Urinary bladder (tissue), 4 donors: ENCODE data around the gene HAND1. TPM values are rescaled to one million over a fixed set of nuclear protein-coding genes. Genes with fewer than 3 reads are reported as not detected.

Experiments
- DNase-seq: peaks from one replicate; pipeline ENCODE4 v3.0.0-alpha.2; 2015; ENCODE audit errors: extremely low spot score
- H3K27ac ChIP-seq: one replicate; pipeline ENCODE4 v1.5.1; 2013; ENCODE audit warnings: low read depth, mild to moderate bottlenecking, moderate library complexity
- H3K36me3 ChIP-seq: one replicate; pipeline ENCODE4 v1.6.1; 2013; ENCODE audit warnings: mild to moderate bottlenecking, moderate library complexity; ENCODE audit not compliant: insufficient read depth
- H3K4me1 ChIP-seq: one replicate; pipeline ENCODE4 v1.6.1; 2013; ENCODE audit warnings: mild to moderate bottlenecking, moderate library complexity; ENCODE audit not compliant: insufficient read depth
- H3K4me3 ChIP-seq: one replicate; pipeline ENCODE4 v1.5.1; 2013; ENCODE audit warnings: low read depth, low read length
- WGBS: extraction: QIAGEN DNeasy Blood & Tissue Kit; methylation state at CpG from one replicate; pipeline ENCODE4 v1.1.7; 2013; 5-methylcytosine and 5-hydroxymethylcytosine counted together
- polyA plus RNA-seq: library from polyadenylated mRNA; stranded (reverse); fragments of 200-250 nt; gene quantifications from one replicate; pipeline ENCODE4 v1.2.3, GENCODE V29; 2013
- total RNA-seq: library from RNA; depleted of rRNA; stranded (reverse); fragments of >200 nt; gene quantifications from one replicate; pipeline ENCODE4 v1.2.3, GENCODE V29; 2014
- donor health status: healthy with polysubstance abuse.
- donor health status: healthy.

HAND1 gene
- total RNA-seq (0.63 TPM), polyA plus RNA-seq (9.3 TPM)

DNA sequence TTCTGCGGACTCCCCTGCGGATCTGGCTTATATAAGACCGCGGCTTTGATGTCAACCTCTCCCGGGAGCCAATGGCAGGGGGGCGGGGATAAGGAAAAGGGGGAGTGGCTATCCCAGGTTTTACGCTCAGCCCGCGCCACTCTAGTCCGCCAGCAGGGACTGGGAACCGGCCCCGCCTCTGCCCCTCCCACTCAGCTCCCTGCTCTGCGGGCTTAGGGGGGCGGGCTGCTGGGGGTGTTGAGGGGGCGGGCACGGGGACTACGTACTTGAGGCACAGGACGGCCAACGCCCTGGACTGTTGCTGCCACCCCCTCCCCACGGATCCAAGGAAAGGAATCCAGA, at the start of gene HAND1:
HAND1 (minus strand) TSS at position 4 of the 342 bp plus-strand sequence. CDS start 219 bp downstream, outside the sequence.
- Histone ChIP-seq H3K36me3 (no peaks in the 10 kb centered on the region), H3K4me3 (peak within 1 kb of the TSS; percentile 24), H3K27ac (no peak within 1 kb of the TSS), H3K4me1 (no peaks in the 10 kb centered on the region)
- under 1% methylated on average over 20 of the region's 20 CpGs for WGBS
- DNase-seq: no peak

DNA sequence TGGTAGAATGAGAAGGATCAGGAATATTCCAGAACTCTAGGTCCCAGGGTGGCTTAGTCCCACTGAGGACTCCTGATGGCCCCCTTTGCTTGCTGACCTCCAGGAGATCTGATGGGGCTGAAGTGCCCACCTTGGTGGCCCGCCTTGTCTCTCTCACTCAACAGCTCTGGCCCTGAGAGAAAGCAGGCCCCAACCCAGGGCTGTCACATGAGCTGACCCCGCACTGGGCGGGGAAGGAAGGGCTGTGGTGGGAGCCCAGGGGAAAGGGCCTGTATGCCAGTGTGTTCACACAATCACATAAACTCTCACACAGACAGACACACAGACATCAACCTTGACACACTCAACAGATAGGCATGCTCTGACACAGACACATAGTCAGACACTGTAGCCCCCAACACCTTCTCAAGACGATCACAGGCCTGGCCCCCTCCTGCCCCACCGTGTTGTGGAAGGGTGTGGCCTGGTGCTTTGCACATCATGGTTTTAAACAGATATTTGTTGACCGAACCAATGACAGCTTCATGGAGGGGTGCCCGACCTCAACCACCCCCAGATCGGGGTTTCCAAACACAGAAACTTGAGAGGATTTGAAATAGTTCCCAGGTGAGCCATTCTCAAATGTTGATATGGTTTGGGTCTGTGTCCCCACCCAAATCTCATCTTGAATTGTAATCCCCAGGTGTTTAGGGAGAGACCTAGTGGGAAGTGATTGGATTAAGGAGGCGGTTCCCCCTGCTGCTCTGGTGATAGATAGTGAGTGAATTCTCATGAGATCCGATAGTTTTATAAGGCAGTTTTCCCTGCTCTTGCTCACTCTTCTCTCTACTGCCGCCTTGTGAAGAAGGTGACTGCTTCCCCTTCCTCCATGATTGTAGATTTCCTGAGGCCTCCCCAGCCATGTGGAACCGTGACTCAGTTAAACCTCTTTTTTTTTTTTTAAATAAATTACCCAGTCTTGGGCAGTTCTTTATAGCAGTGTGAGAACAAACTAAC, 48.5 kb upstream of the HAND1 start:
- WGBS: 91% methylated on average over 12 of the region's 12 CpGs
- Histone ChIP-seq H3K4me1 (no peaks in the 10 kb centered on the region), H3K4me3 (no peak overlapping the region), H3K36me3 (no peaks in the 10 kb centered on the region), H3K27ac (no peak overlapping the region)
- DNase-seq: no peak

DNA sequence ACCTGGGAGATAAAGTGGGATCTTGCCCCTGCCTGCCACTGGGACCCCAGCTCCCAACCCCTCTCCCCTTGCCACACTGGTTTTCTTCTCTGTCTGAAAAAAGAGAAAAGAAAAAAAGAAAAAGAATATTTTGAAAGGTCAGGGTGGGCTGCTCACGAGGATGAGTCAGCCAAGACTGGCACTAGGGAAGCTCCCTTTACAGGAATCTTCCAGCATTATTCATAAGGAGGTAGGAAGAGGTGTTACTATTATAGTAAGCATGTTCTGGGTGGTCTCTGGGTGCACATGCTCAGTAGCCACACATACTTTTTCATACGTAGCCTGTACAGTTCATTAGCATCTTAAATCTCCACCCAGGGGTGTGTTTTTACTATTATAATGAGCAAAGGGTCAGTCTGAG, 46.8 kb upstream of the HAND1 start:
- WGBS: 79% methylated on average over 2 of the region's 2 CpGs
- no peaks in the 10 kb centered on the region for H3K4me1 ChIP-seq
- H3K4me3 ChIP-seq: no peak overlapping the region
- no peaks in the 10 kb centered on the region for H3K36me3 ChIP-seq
- DNase-seq: no peak
- H3K27ac ChIP-seq: no peak overlapping the region

DNA sequence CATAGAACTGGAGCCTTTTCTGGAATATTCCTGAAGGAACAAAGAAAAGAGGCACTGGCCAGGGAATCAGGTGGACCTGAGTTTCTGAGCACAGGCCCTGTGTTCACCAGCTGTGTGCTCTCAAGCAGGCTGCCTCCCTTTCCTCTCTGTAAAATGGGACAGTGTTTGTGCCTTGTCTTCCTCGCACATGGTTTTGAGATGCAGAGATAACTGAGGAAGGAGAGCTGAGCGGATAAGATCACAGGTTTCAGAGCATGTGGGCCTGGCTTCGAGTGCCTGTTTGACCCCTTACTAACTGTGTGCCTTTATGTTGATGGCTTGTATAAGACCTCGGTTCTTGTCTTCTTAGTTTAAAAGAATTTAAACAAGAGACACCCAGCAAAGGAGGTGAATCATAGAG, 46.2 kb upstream of the HAND1 start:
- Histone ChIP-seq H3K4me1 (no peaks in the 10 kb centered on the region), H3K4me3 (no peak overlapping the region), H3K27ac (no peak overlapping the region), H3K36me3 (no peaks in the 10 kb centered on the region)
- 71% methylated on average over 4 of the region's 4 CpGs for WGBS
- DNase-seq: no peak

DNA sequence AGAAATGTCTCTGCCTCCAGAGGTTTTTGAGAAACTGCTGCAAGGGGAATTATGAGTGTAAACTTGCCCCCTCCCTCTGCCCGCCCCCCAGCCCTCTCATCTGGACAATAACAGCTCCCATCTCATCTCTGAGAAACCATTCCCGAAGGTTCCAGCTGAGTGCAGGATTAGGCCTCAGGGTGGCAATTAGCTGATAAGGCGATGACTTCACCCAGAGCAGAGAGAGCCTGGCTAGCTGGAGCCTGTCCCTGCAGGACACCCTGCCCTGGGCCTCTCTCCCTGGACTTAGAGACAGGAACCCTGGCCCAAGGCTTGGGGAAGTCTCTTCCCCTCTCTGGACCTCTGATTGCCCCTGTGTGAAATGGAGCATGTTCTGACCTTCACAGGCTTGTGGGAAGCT, 45.7 kb upstream of the HAND1 start:
- DNase-seq: peak; percentile 45
- H3K27ac ChIP-seq: no peak overlapping the region
- 40% methylated on average over 3 of the region's 3 CpGs for WGBS

DNA sequence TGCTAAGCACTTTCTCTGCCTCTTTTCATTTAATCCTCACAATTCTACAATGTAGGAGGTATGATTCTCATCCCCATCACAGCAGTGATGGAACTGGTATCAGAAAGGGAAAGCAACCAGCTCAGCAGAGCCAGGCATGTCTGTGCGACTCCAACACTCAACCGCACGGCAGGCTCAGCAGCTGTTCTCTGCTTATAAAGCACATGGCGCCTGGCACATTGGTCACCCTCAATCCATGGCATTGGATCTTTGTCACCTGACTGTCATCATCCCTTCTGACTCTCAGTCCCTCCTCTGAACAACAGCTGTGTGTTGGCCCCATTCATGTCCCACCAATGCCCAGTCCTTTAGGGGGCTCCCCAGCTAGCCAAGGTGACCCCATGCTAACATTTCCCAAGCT, 45.1 kb upstream of the HAND1 start:
- Histone ChIP-seq H3K27ac (no peak overlapping the region), H3K4me1 (no peaks in the 10 kb centered on the region), H3K4me3 (no peak overlapping the region), H3K36me3 (no peaks in the 10 kb centered on the region)
- WGBS: 79% methylated on average over 4 of the region's 4 CpGs
- no peak for DNase-seq

More for the DNA sequence above, 45.7 kb upstream of the HAND1 start:
- H3K36me3 ChIP-seq: no peaks in the 10 kb centered on the region
- no peaks in the 10 kb centered on the region for H3K4me1 ChIP-seq
- H3K4me3 ChIP-seq: no peak overlapping the region

DNA sequence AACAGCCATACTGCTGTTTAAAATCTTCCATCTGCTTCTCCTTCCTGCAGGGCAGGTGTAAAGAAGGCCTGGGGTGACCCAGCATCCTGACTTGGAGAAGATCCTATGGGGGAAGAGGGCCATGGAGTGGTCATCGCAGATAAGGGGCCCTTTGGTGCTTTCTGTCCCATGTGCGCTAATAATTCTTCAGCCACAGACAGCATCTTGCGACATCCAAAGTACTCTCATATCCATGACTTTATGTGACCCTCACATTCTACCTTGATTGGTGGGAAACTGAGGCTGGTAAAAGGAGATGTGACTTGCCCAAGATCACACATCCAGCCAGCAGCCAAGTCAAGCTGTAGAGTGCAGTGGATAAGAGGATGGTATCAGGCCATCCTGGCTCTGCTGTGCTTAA, 44.3 kb upstream of the HAND1 start:
- WGBS: 92% methylated on average over 3 of the region's 3 CpGs
- Histone ChIP-seq H3K27ac (no peak overlapping the region), H3K36me3 (no peaks in the 10 kb centered on the region), H3K4me3 (no peak overlapping the region), H3K4me1 (no peaks in the 10 kb centered on the region)
- no peak for DNase-seq

DNA sequence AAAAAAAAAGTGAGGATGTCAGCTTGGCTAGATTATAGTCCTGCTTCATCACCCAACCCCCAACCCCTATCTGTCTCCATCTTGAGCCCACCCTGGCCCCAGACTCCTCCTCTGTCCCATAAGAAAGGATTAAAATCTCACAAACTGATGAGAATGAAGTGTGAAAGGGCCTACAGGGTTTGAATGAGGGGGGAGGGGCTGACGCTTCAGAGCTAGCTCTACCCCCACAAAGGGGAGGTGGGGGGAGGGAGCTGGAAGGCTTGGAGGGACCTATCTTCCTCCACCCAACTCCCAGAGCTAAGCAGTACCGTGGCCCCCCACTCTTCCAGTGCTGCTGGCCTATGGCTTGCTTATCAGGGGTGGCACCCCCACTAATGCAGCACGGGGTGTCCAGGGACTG, 43.7 kb upstream of the HAND1 start:
- DNase-seq: no peak
- WGBS: 65% methylated on average over 3 of the region's 3 CpGs
- Histone ChIP-seq H3K36me3 (no peaks in the 10 kb centered on the region), H3K4me3 (no peak overlapping the region), H3K4me1 (no peaks in the 10 kb centered on the region), H3K27ac (no peak overlapping the region)

DNA sequence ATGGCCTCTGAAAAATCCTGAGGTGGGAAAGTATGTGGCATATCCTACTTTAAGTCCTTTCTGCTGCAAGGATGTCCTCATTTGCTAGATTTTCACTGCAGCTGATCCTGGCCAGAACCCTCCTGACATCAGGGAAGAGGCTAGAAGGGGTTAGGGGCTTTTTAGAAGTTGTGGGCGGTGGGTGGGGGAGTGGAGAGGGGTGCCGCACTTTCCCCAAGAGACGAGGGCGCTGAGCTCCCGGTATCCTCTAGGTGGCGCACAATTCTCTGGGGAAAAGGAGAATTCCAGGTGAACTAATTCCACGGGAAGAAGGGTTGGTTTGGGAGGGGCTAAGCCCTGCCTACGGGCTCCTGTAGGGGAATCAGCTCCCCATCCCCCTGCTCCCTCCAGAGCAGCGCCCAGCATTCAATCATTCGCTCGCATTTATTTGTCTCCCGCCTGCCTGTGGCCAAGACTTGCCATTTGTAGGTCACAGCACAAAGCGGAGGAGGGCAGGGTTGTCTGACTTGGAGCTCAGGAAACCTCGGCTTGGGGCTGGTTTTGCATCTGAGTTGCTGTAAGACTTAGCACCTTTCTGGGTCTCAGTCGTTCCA, 42.9 kb upstream of the HAND1 start:
- H3K4me3 ChIP-seq: no peak overlapping the region
- H3K27ac ChIP-seq: no peak overlapping the region
- H3K4me1 ChIP-seq: no peaks in the 10 kb centered on the region
- DNase-seq: no peak
- H3K36me3 ChIP-seq: no peaks in the 10 kb centered on the region
- WGBS: 20% methylated on average over 15 of the region's 15 CpGs

DNA sequence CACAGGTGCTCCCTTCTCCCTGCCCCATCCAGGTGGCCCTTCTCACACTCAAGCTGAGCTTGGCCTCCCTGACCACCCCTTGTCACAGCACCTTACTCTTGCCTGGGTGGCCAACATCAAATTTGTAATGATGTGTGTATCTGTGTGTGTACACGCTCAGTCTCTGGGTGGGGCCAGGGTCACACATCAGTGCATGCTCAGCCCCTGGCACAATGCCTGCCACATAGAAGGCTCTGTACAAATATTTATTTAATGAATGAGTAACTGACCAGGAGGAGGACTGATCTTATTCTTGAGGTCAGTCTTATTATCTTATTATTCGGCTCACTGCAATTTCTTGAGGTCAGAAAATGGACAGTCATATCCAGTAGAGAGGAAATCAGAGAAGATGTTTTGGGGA, 41.3 kb upstream of the HAND1 start:
- no peak overlapping the region for H3K27ac ChIP-seq
- H3K4me1 ChIP-seq: no peaks in the 10 kb centered on the region
- 37% methylated on average over 2 of the region's 2 CpGs for WGBS
- no peaks in the 10 kb centered on the region for H3K36me3 ChIP-seq
- no peak for DNase-seq
- H3K4me3 ChIP-seq: no peak overlapping the region

DNA sequence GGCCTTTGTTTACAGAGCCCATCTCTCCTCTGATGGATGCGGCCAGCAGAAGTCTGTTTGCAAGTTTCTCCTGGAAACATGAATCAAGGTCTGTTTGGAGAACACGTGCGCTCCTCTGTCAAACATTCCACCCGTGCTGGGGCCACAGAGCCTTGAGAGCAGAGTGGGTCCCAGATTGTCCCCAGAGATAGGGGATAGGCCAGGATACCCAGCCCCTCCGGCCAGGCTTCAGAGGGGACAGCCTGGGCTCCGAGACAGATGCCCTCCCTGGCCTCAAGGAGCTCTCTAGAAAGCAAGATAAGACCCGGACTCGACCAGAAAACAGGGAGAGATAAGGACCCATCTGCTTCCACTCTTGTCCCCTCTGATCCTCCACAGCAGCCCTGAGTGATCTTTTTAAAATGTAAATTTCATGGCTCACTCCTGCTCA, 40.4 kb upstream of the HAND1 start:
- DNase-seq: no peak
- Histone ChIP-seq H3K27ac (no peak overlapping the region), H3K4me1 (no peaks in the 10 kb centered on the region), H3K4me3 (no peak overlapping the region), H3K36me3 (no peaks in the 10 kb centered on the region)
- 61% methylated on average over 8 of the region's 8 CpGs for WGBS

DNA sequence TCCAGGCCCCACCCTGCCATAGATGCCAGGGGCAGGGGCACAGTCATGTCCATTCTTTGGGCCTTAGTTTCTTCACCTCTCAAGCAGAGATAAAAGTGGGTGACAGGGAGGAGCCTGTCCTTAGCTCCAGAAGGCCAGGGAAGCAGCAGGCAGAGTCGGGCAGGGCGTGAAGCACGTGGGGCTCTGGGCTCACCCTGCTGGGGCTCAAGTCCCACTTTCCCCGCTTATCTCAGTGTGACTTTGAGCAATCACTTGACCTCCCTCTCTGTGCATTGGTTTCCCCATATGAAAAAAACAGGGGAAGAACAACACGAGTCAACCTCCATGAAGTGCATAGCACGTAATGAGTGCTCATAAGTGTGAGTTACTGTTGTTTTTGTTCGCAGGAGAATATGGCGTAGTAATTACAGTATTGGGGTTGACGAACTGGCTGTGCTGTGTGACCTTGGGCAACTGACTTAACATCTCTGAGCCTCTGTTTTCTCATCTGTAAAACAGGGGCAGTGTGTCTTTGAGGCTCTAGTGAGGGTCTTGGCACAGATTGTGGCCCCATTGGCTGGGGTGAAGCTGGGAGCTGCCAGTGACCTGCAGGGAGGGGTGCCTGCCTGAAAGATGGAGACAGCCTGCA, 39.9 kb upstream of the HAND1 start:
- no peak for DNase-seq
- H3K4me1 ChIP-seq: no peaks in the 10 kb centered on the region
- H3K36me3 ChIP-seq: no peaks in the 10 kb centered on the region
- 92% methylated on average over 9 of the region's 9 CpGs for WGBS
- H3K4me3 ChIP-seq: no peak overlapping the region
- no peak overlapping the region for H3K27ac ChIP-seq

DNA sequence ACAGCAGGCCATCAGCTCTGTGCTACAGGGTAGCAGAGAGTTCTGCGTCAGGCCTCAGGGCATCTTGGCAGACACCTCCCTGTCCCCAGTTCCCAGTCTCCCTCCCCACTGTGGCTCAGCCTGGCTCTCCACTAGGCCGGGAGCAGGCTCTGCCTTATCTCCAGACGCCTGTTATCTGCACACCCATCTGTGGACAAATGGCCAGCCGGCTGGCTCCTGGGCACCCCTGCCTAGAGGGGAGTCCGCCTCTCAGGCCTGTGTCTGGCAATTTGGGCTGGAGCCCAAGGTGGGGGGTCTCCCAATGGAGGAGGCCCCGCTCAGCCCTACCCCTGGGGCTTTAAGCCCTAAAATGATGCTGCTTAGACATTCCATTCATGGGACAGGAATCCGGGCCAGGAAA, 39.2 kb upstream of the HAND1 start:
- Histone ChIP-seq H3K36me3 (no peaks in the 10 kb centered on the region), H3K4me3 (no peak overlapping the region), H3K4me1 (no peaks in the 10 kb centered on the region), H3K27ac (no peak overlapping the region)
- 77% methylated on average over 7 of the region's 7 CpGs for WGBS
- DNase-seq: no peak

DNA sequence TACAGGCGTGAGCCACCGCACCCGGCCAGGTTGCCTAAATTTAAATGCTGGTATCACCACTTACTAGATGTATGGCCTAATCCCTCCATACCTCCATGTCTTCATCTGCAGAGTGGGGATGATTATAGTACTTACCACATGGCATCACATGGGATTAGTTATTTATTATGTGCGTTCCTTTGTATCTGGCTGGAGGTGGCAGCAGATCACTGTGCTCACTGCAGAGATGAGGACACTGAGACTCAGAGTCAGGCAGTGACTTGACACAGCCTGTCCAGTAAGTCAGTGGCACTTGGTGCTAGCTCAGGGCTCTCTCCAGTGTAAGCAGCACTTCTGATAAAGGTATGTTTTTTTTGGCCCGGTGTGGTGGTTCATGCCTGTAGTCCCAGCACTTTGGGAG, 38.4 kb upstream of the HAND1 start:
- H3K27ac ChIP-seq: no peak overlapping the region
- no peak for DNase-seq
- no peak overlapping the region for H3K4me3 ChIP-seq
- H3K4me1 ChIP-seq: no peaks in the 10 kb centered on the region
- 93% methylated on average over 5 of the region's 5 CpGs for WGBS
- no peaks in the 10 kb centered on the region for H3K36me3 ChIP-seq
